ENCODE data around the gene TOR1B.

- TF ChIP-seq POLR2A (IDR thresholded peaks at IDR 0.05) = no peak
- TF ChIP-seq, protein P1, sequence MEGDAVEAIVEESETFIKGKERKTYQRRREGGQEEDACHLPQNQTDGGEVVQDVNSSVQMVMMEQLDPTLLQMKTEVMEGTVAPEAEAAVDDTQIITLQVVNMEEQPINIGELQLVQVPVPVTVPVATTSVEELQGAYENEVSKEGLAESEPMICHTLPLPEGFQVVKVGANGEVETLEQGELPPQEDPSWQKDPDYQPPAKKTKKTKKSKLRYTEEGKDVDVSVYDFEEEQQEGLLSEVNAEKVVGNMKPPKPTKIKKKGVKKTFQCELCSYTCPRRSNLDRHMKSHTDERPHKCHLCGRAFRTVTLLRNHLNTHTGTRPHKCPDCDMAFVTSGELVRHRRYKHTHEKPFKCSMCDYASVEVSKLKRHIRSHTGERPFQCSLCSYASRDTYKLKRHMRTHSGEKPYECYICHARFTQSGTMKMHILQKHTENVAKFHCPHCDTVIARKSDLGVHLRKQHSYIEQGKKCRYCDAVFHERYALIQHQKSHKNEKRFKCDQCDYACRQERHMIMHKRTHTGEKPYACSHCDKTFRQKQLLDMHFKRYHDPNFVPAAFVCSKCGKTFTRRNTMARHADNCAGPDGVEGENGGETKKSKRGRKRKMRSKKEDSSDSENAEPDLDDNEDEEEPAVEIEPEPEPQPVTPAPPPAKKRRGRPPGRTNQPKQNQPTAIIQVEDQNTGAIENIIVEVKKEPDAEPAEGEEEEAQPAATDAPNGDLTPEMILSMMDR (IDR thresholded peaks at IDR 0.05) = no peak
Observed at GRCh38 chr9:129776566-129776937, 26.4 kb upstream of the TOR1B start.
